Liver (tissue), 9 donors: ENCODE measurements around the gene APOA1. TPM values are rescaled to one million over a fixed set of nuclear protein-coding genes. Genes with fewer than 3 reads are reported as not detected.

Experiments used
- DNase-seq: peaks from one replicate; pipeline ENCODE4 v3.0.0-alpha.2; 2017; ENCODE audit warnings: low spot score
- H3K27ac ChIP-seq, 2 donors: one replicate each; pipeline ENCODE4 v1.7.0; 2013; ENCODE audit warnings: inconsistent platforms in 2 of 2, low read length in 2 of 2, control low read depth in 1 of 2, low read depth in 1 of 2, mild to moderate bottlenecking in 1 of 2
- H3K27me3 ChIP-seq, 4 donors: one replicate each; pipeline versions ENCODE4 v1.6.1 to v1.7.0; 2013; ENCODE audit warnings: low read length in 3 of 4, inconsistent platforms in 1 of 4, mild to moderate bottlenecking in 1 of 4, moderate library complexity in 1 of 4; ENCODE audit not compliant: control insufficient read depth in 4 of 4, insufficient read depth in 4 of 4
- H3K36me3 ChIP-seq, 4 donors: one replicate each; pipeline versions ENCODE4 v1.6.1 to v1.7.0; 2013; ENCODE audit warnings: low read length in 3 of 4, mild to moderate bottlenecking in 3 of 4, low read depth in 1 of 4, moderate library complexity in 1 of 4; ENCODE audit not compliant: control insufficient read depth in 4 of 4, insufficient read depth in 3 of 4
- H3K4me1 ChIP-seq, 4 donors: one replicate each; pipeline versions ENCODE4 v1.6.1 to v1.7.0; 2013; ENCODE audit warnings: low read length in 3 of 4, mild to moderate bottlenecking in 3 of 4, moderate library complexity in 1 of 4; ENCODE audit not compliant: control insufficient read depth in 4 of 4, insufficient read depth in 4 of 4
- H3K4me3 ChIP-seq, 3 donors: one replicate each; pipeline versions ENCODE4 v1.6.1 to v1.7.0; 2013; ENCODE audit warnings: low read length in 3 of 3, control low read depth in 1 of 3, low read depth in 1 of 3, mild to moderate bottlenecking in 1 of 3
- H3K9ac ChIP-seq, 2 donors: one replicate each; pipeline ENCODE4 v1.7.0; 2013; ENCODE audit warnings: low read length in 2 of 2, mild to moderate bottlenecking in 2 of 2, moderate library complexity in 2 of 2, control low read depth in 1 of 2, low read depth in 1 of 2
- H3K9me3 ChIP-seq, 4 donors: one replicate each; pipeline versions ENCODE4 v1.6.1 to v1.7.0; 2013; ENCODE audit warnings: low read length in 3 of 4; ENCODE audit not compliant: control insufficient read depth in 4 of 4
- ATF3 ChIP-seq: IDR thresholded peaks from 2 replicates; pipeline ENCODE4 v1.6.1; 2016; ENCODE audit warnings: antibody characterized with exemption
- FOXA2 ChIP-seq: IDR thresholded peaks from 2 replicates; pipeline ENCODE4 v1.6.1; 2016; ENCODE audit warnings: antibody characterized with exemption
- GABPA ChIP-seq, 2 donors: IDR thresholded peaks in 1 of 2; conservative IDR thresholded peaks in 1 of 2; 2 replicates each; pipeline ENCODE4 v1.6.1; 2016; ENCODE audit warnings: antibody characterized with exemption in 2 of 2, mild to moderate bottlenecking in 1 of 2, moderate library complexity in 1 of 2
- HNF4A ChIP-seq, 2 donors: conservative IDR thresholded peaks; 2 replicates each; pipeline ENCODE4 v1.6.1; 2016; ENCODE audit warnings: antibody characterized with exemption in 2 of 2, mild to moderate bottlenecking in 2 of 2
- RAD21 ChIP-seq, 2 donors: IDR thresholded peaks; 2 replicates each; pipeline ENCODE4 v1.6.1; 2016; ENCODE audit warnings: antibody characterized with exemption in 2 of 2, mild to moderate bottlenecking in 2 of 2
- REST ChIP-seq: IDR thresholded peaks from 2 replicates; pipeline ENCODE4 v1.6.1; 2016; ENCODE audit warnings: antibody characterized with exemption, mild to moderate bottlenecking
- RXRA ChIP-seq, 2 donors: IDR thresholded peaks; 2 replicates each; pipeline ENCODE4 v1.6.1; 2017 to 2018; ENCODE audit warnings: antibody characterized with exemption in 2 of 2, mild to moderate bottlenecking in 1 of 2
- SP1 ChIP-seq: IDR thresholded peaks from 2 replicates; pipeline ENCODE4 v1.6.1; 2018; ENCODE audit warnings: antibody characterized with exemption, mild to moderate bottlenecking
- ZBTB33 ChIP-seq: IDR thresholded peaks from 2 replicates; pipeline ENCODE4 v1.6.1; 2016; ENCODE audit warnings: antibody characterized with exemption
- WGBS: extraction: QIAGEN DNeasy Blood & Tissue Kit; methylation state at CpG from one replicate; pipeline ENCODE4 v1.1.7; 2013; 5-methylcytosine and 5-hydroxymethylcytosine counted together
- polyA plus RNA-seq, 2 donors: library from polyadenylated mRNA; stranded (reverse) in 1 of 2; unstranded in 1 of 2; fragments of 200-250 nt in 1 of 2; fragments of >200 nt in 1 of 2; fragmentation: Nextera tagmentation in 1 of 2; extraction: Ambion mirVana in 1 of 2; gene quantifications; one replicate each; pipeline versions ENCODE4 v1.2.1 to v1.2.3, GENCODE V29; 2013 to 2015
- total RNA-seq, 2 donors: library from RNA; depleted of rRNA; stranded (reverse); fragments of >200 nt; gene quantifications; one replicate each; pipeline ENCODE4 v1.2.3, GENCODE V29; 2014
- TF ChIP-seq, protein P1 (sequence below): fragments of 150-350 bp; IDR thresholded peaks from 2 replicates; pipeline ENCODE4 v1.5.1; 2017; ENCODE audit warnings: improper control_type of control experiment, low read depth, low read length; ENCODE audit not compliant: missing input control
- donor health status: healthy.
- donor health status: healthy.
- donor health status: healthy.
- donor health status: healthy.
- donor health status: healthy.

The APOA1 gene
- total and polyA plus RNA-seq, 4 donors = 4,271 to 17,093 (median 8,590) TPM

DNA sequence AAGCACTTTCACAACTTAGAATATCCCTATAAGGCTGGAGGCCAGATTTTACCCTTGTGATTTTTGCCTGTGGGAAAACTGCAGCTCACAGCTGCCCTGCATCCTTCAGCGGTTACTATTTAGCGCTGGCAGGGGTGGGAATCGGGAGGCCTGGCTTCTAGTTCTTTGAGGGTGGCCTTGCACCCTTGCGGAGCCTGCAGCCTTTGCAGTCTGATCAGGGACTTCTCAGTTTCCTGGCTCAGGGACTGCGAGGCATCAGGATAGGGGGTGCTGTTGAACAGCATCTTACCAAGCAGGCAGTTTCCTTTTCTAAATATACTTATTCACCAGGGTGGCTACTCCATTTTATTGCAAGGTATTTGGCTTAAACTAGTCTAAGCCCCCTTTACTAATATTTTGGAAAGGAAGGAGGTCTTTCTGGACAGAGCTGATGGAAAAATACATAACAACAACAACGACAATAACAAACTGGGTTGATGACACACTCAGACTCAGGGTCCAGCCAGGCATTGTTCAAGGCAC, 2.9 kb upstream of the APOA1 start:
- peaks cover 2 to 15% (median 4%) of the 10 kb centered on the region in 4 donors for H3K36me3 ChIP-seq
- TF ChIP-seq RAD21 (IDR thresholded peaks at IDR 0.05) = peak in 1 of 2 donors; percentile 27
- TF ChIP-seq, protein P1, sequence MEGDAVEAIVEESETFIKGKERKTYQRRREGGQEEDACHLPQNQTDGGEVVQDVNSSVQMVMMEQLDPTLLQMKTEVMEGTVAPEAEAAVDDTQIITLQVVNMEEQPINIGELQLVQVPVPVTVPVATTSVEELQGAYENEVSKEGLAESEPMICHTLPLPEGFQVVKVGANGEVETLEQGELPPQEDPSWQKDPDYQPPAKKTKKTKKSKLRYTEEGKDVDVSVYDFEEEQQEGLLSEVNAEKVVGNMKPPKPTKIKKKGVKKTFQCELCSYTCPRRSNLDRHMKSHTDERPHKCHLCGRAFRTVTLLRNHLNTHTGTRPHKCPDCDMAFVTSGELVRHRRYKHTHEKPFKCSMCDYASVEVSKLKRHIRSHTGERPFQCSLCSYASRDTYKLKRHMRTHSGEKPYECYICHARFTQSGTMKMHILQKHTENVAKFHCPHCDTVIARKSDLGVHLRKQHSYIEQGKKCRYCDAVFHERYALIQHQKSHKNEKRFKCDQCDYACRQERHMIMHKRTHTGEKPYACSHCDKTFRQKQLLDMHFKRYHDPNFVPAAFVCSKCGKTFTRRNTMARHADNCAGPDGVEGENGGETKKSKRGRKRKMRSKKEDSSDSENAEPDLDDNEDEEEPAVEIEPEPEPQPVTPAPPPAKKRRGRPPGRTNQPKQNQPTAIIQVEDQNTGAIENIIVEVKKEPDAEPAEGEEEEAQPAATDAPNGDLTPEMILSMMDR = peak; percentile 1
- no peak for TF ChIP-seq FOXA2
- no peaks in the 10 kb centered on the region for H3K9me3 ChIP-seq
- H3K27ac ChIP-seq = peak overlapping the region; percentile 83 to 96
- DNase-seq = no peak
- 52% methylated on average over 6 of the region's 6 CpGs for WGBS
- peak overlapping the region in 1 of 2 donors; percentile 8 for H3K9ac ChIP-seq
- H3K27me3 ChIP-seq = no peaks in the 10 kb centered on the region
- peaks cover 28 to 62% (median 45%) of the 10 kb centered on the region in 4 donors for H3K4me1 ChIP-seq
- no peak overlapping the region for H3K4me3 ChIP-seq

DNA sequence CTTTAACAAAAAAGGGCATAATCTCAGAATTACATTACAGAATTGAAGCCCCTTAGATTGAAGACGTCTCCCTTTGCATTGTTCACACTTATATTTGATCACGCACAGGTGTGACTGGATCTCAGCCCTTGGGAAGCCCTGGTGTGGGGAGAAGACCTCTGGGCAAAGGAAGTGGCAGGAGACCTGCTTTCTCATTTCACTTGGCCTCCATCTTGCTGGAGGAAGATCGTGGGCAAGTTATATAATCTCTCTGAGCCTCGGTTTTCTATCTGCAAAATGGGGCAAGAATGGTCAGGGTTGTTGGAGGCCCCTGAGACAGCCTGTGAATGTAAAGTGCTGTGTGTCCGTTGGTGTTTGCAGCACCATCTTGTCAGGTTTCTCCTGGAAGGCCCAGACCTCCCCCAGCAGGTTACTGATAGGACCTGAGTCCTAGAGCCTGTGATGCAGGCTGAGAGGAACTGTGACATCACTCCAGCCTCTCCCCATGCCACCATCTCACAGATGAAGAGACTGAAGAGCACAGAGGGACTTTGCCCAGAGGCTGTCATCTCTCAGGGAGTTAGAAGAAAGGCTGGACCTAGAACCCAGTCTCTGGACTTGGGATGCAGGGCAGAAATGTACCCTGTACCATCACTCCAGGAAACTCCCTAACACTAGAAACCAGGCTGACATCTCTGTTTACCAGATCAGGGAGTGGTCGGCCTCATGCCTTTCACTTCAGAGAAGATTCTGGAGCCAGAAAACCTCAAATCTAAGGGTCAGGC, 1.1 kb upstream of the APOA1 start:
- no peaks in the 10 kb centered on the region for H3K27me3 ChIP-seq
- no peak overlapping the region for H3K4me3 ChIP-seq
- WGBS = 73% methylated on average over 6 of the region's 6 CpGs
- peaks cover 0 to 3% (median under 1%) of the 10 kb centered on the region in 4 donors for H3K36me3 ChIP-seq
- no peaks in the 10 kb centered on the region for H3K9me3 ChIP-seq
- H3K9ac ChIP-seq = no peak overlapping the region
- no peak for DNase-seq
- TF ChIP-seq RXRA (IDR thresholded peaks at IDR 0.05) (peak in 1 of 2 donors; percentile 42), HNF4A (conservative IDR thresholded peaks at IDR 0.05) (peak; percentile 66 to 85), REST (no peak), ZBTB33 (no peak), FOXA2 (no peak), GABPA (IDR thresholded peaks at IDR 0.05 in 1 of 2, conservative IDR thresholded peaks at IDR 0.05 in 1 of 2) (no peak), ATF3 (no peak), SP1 (peak; percentile 9)
- peak overlapping the region; percentile 61 to 70 for H3K27ac ChIP-seq
- peaks cover 28 to 76% (median 48%) of the 10 kb centered on the region in 4 donors for H3K4me1 ChIP-seq
